SKM-1 treated with dmso at 0.1 percent for 144 hours (cell line): ENCODE measurements around the gene SPRR4.

Source experiments
- DNase-seq: peaks from one replicate; lab custom pipeline; 2025; ENCODE audit not compliant: unreplicated experiment; lab: John Stamatoyannopoulos, UW

SPRR4 gene

DNA sequence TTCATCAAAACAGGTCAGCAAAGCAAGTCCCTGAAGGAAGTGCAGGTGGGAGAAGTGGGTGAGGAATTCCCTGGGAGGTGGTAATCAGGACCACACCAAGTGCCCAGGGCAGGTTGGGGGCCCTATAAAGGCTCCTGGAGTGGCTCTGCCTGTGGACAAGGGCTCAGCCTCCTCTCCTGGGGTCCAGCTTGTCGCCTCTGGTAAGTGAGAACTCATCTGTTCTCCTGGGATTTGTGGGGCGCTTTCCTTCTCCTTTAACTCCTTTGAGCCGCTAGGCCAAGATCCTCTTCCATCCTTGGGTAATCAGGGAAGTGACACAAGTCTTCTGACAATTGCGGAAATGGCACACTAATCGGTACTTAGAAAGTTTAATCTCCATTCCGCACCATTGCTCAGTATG, at the start of gene SPRR4:
Gene SPRR4 (plus strand): TSS at position 154 of the 400 bp plus-strand sequence. CDS start 1,243 bp downstream, outside the sequence.
- DNase-seq = no peak

DNA sequence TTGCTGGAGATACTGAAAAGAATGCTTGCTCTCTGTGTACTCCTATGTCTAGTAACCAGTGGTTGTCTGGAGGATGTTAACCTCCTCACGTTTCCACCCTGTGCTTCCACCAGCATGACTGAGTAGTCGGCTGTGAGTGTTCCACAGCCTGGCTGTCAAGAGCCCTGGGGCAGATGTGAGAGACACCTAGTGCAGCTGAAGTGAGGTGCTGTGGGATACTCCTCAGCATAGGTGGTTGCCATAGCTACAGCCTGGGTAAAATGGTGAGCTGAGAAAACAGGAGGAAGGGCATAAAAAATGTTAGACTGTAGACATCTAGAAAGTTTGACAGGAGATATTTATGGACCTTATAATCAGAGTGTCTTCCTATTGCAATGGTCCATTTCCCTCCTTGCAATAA, 46.3 kb upstream of the SPRR4 start:
- DNase-seq = no peak

- no peak for DNase-seq
Observed at GRCh38 chr1:152926091-152926490, 44.4 kb upstream of the SPRR4 start.

DNA sequence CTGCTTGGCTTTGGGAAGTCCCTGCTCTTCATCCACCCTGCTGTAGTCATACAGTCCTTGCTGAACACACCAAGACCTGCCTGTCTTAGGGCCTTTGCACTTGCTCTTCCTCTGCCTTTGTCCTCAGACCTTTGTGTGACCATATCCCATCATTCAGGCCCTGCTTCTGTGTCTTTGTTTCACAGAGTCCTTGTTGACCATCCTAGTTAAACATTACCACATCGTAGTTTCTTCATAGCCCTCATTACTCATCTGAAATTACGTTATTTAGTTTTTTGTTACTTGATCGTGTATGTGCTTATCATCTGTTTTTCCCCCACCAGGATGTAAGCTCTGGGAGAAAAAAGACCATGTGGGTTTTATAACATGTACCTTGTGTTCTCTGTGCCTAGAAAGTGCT, 41.8 kb upstream of the SPRR4 start:
- DNase-seq = no peak

DNA sequence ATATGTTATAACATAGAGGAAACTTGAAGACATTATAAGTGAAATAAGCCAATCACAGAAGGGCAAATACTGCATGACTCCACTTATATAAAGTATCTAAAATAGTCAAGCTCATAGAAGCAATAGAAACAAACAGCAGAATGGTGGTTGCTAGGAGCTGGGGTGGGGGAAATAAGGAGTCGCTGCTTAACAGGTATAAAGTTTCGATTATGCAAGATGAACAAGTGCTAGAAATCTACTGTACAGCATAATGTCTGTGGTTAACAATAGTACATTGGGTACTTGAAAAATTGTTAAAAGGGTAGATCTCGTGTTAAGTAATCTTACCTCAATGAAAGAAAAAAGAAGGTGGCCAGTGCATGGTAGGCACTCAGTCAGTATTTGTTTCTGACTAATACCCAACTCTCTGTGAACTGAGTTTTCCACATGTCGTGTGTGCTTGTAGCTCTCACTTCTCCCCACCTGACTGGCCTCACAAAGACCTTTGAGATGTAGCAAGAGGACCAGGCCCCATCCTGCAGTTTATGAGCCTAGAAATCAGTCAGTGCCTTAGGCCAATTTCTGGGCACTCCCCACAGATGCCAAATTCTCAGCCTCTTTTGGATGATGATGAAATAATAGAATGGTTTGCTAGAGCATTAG, 38.2 kb upstream of the SPRR4 start:
- DNase-seq = no peak

GRCh38 chr1:152933196-152933595, 37.3 kb upstream of the SPRR4 start:
- DNase-seq = no peak

DNA sequence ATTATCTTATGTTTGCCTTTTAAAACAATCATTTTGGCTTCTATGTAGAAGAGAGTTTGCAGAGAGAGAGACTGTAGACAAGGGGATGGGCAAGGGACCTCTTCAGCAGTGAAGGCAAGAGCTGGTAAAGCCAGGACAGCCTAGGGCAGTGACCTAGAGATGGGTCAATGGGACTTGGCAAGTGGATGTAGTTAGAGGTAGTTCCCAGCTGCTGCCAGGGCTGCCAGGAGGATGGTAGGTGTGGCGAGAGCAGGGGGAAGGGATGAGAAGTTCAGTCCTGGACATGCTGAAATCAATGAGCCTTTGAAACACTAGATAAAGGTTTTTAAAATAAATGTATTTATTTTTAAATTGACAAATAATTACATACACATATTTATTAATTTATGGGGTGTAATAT, 29.8 kb upstream of the SPRR4 start:
- DNase-seq = no peak

GRCh38 chr1:152941037-152941711, 29.3 kb upstream of the SPRR4 start:
- DNase-seq = no peak

GRCh38 chr1:152942161-152942560, 28.3 kb upstream of the SPRR4 start:
- no peak for DNase-seq

DNA sequence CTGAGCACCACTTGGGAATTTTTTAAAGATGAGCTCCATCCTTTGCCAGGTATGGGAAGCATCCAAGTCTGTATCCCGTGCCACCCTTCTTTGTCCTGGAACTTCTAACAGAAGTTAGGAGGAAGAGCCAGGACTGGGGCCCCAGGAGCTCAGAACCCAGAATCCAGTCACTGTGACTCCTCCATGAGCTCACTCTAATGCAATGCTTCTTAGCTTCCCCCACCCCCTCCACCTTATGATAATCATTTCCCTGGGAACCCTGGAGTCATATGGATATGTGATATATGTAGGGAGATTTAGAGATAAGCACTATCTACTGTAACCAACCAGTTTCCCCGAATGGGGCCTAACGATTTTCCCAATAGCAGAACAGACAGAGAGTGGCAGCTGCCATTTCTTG, 24.2 kb upstream of the SPRR4 start:
- no peak for DNase-seq

- DNase-seq = no peak
Observed at GRCh38 chr1:152946651-152947256, 23.7 kb upstream of the SPRR4 start, which contains the start of gene SPRR5. TSS of gene SPRR5 (plus strand) at chr1:152947206. CDS start at chr1:152948555, 1,349 bp downstream.

DNA sequence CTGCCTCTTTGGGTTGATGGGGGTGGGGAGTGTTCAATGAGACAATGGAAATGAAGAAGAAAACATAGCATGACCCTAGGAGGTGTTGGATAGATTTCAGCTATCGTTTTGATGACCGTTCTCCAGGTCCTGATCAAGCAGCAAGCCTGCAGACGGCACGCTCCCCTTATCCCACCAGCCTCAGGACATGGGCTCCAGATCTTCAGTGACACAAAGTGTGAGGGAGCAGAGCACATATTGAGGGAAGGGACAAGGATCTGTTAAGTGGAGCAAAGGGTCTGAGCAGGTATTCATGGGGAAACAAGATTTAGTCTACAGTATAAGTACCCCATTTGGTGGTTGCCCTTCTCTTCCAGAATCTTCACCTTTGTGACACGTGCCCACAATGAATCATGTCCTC, 18.7 kb upstream of the SPRR4 start:
- DNase-seq = no peak

- no peak for DNase-seq
Observed at GRCh38 chr1:152953761-152954160, 16.7 kb upstream of the SPRR4 start.

DNA sequence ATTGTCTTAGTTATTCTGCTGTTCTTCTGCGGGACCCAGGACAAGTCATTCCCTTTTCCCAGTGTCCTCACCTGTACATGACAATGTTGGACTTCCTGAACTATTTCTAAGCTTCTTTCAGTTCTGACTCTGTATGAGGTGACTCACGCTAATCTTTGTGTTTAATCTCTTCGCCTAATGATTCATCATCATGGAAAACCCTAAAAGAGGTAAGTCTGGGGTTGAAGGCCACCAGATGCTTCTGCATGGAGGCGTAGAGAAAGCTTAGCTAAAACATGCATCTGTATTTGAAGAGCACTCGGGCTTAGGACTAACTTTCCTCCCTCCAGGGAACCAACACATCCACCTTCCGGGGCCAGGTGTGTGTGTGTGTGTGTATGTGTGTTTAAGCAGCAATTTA, 16.0 kb upstream of the SPRR4 start:
- no peak for DNase-seq

DNA sequence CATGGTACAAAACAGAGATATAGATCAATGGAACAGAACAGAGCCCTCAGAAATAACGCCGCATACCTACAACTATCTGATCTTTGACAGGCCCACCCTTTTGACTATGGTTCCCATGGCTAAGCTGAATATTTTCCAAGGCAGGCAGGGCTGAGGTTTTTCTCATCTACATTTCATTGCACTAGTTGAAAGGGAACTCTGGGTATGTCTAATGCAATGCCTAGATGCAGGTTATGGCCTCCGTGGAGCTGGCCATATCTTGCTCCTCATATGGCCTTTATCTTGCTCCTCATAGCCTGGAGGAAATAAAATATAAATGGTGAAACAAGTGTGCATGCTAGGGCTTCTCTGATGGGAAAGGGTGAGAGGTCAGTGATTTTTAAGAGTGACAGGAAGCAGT, 12.9 kb upstream of the SPRR4 start:
- DNase-seq = no peak

- DNase-seq = no peak
Observed at GRCh38 chr1:152959273-152959672, 11.2 kb upstream of the SPRR4 start.

DNA sequence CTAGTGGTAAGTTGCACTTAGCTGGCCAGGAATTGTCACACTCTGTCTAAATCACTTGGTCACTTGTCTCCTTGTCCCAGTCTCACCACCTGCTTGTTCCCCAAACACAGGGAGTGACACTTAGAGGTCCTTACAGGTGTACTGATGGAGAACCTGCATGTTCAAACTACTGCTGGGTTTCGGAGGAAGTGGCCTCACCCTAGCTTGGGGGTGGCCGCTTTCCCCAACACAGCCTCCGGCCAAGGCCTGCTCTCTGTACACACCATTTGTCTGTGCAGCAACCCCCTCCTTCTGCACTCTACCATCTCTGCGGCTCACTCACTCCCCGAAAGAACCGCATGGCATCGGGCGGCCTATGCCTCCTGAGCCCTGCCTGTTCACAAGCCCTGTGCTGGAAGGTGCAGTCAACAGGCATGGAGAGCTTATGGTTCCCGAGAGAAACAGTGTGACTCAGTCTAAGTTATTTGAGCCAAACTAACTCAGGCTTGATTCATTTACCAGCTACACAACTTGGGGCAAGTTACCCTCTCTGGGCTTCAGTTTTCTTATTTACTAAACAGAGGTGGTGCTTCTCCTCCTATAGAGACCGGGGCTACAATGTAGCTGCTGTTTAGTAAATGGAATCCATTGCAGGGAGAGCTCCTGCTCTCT, 10.5 kb upstream of the SPRR4 start:
- no peak for DNase-seq

DNA sequence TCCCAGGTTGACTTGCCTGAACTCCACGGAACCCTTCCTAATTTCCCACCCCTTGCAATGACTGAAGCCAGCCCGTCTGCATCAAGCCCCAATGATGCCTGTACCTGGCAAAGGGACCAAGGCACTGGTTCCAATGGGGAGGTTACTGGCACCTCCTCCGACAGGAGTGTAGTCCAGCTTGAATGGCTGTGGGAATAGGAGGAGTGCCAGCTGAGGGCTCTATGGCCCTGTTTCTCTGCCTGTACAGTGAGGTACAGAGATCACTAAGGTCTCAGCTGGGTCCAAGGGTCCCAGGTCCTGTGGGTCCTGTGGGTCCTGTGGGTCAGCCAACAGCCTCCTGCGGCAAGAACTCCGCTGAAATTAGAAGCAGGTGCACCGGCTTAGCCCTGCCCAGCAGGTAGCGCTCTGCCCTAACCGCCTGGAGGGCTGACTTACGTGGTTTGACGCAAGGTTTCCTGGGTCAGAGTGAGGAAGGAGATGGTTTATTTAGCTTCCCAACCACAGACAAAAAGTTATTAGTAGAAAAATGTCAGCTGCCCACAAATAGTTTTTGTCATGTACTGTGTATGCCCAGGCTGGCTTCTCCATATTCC, 9.9 kb upstream of the SPRR4 start:
- DNase-seq = no peak

GRCh38 chr1:152961226-152961891, 9.1 kb upstream of the SPRR4 start:
- no peak for DNase-seq

DNA sequence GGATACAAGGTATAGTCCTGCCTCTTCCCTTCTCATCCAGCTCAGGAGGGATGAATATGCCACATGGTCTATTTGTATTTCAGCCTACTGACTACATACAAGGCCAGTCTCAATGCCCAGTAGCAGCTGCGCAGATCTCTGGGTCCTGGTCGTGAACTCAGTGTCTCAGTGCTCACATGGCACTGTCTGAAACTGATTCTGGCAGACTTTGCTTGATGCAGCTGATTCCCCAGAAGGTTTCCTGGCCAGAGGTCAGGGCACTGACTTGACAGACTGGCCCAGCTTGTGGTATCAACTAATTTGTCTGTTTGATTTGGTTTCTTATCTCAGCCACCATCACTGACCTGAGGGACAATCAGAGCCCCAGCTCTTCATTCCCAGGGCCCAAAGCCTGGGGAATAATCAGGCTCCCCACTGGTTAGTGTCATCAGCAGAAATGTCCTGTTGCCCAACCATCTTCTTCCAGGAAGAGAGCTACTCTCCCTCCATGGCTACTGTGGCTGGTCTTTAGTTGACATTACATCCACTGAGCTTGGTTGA, 7.5 kb upstream of the SPRR4 start:
- no peak for DNase-seq

- DNase-seq = no peak
Observed at GRCh38 chr1:152964536-152964935, 5.9 kb upstream of the SPRR4 start.
